ENCODE measurements around the gene SYT2.
"Not testable (repeated sequence)": the region's sequence is repeated elsewhere in the genome, so short reads cannot be mapped to it uniquely, and the experiment has no call there.

SYT2 gene

DNA sequence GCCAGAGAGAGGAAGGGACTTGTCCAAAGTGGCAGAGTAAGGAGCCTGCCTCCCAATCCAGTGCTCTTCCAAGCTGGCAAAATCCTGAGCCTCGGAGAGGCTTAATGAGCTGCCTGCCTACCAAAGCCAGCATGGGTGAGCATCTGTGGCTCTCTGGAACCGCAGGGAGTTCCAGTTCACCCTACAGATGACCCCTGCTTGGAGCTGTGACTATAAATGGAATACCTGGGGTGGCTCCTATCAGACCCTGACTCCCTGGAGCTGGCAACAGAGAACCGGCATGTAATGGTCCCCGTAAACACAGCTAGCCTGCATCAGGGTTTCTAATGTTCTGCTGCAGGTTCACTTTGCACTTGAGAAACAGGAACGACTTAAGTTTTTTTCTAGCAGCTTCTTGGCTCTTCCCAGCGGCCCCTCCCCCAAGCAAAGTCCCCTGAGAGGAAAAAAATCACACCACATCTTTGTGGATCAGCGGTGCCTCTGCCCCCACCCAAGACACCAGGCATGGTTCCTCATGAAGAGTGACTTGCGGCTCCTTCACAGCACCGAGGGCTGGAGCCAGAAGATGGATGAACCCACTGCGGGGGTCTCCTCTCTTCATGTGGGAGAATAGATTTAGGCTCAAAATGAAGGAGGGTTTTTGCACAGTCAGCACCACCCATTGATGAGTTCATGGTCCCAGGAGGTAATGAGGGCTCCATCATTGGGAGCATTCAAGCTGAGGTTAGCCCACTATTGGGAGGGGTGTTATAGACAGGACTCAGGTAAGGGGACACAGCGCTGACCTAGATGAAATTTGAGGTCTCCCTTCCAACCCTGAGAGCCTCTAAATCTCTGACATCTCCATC, 79.0 kb downstream of the SYT2 start:
- Histone ChIP-seq H3K79me2 (ENCODE audit: control insufficient read depth, insufficient read depth, low read length, unreplicated experiment) (no peaks in the 10 kb centered on the region), H3K4me1 (ENCODE audit: control insufficient read depth, insufficient read depth, low read length, unreplicated experiment) (no peaks in the 10 kb centered on the region), H3K27ac (ENCODE audit: low read depth, low read length) (no peak overlapping the region), H3K4me3 (ENCODE audit: low read depth, low read length) (no peak overlapping the region), H3K36me3 (ENCODE audit: insufficient read depth, low read length) (no peaks in the 10 kb centered on the region), H3K27me3 (ENCODE audit: insufficient read depth, low read length) (peaks cover 30% of the 10 kb centered on the region), H2AFZ (ENCODE audit: low read length, unreplicated experiment) (no peak overlapping the region)

DNA sequence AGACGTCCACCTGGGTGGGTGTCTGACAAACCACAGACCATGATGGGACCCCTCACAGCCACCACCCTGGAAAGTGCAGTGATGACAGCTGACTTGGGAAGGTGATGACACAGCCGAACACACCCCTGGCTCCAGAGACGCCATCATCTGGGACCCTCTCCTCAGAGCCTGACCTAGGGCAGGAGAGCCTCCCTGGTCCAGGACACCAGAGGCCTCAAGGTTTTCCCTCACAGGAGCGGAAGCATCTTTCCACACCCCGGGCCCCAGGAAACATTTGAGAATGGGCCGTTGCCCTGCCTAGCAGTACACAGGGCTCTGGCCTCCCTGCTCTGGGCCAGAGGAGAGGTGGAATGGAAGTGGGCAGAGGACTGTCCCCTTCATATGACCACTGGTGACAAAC, 79.7 kb downstream of the SYT2 start:
- Histone ChIP-seq H3K36me3 (ENCODE audit: insufficient read depth, low read length) (no peaks in the 10 kb centered on the region), H3K4me3 (ENCODE audit: low read depth, low read length) (no peak overlapping the region), H2AFZ (ENCODE audit: low read length, unreplicated experiment) (no peak overlapping the region), H3K27me3 (ENCODE audit: insufficient read depth, low read length) (peaks cover 26% of the 10 kb centered on the region), H3K79me2 (ENCODE audit: control insufficient read depth, insufficient read depth, low read length, unreplicated experiment) (no peaks in the 10 kb centered on the region), H3K27ac (ENCODE audit: low read depth, low read length) (no peak overlapping the region), H3K4me1 (ENCODE audit: control insufficient read depth, insufficient read depth, low read length, unreplicated experiment) (no peaks in the 10 kb centered on the region)

DNA sequence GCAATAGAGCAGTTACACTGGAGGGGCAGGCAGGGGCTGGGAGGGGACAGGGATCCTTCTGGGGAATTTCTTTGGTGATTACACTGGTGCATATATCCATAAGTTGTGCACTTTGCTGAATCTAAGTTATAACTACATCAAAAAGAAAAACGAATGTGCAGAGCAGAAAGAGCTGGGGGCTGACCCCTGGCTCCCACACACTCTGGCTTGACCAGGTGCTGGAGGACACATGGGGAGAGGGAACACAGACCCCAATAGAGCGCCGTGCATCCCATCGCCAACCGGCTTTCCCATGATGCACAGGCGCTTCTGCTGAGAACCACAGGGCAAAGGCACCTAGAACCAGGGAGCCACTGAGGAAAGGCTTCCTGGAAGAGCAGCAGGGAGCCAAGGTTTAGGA, 80.2 kb downstream of the SYT2 start:
- H3K27me3 ChIP-seq (ENCODE audit: insufficient read depth, low read length), result peaks cover 21% of the 10 kb centered on the region
- not testable (repeated sequence) for H3K36me3 ChIP-seq (ENCODE audit: insufficient read depth, low read length); H3K79me2 ChIP-seq (ENCODE audit: control insufficient read depth, insufficient read depth, low read length, unreplicated experiment); H3K4me3 ChIP-seq (ENCODE audit: low read depth, low read length); H3K4me1 ChIP-seq (ENCODE audit: control insufficient read depth, insufficient read depth, low read length, unreplicated experiment); H2AFZ ChIP-seq (ENCODE audit: low read length, unreplicated experiment); H3K27ac ChIP-seq (ENCODE audit: low read depth, low read length)

DNA sequence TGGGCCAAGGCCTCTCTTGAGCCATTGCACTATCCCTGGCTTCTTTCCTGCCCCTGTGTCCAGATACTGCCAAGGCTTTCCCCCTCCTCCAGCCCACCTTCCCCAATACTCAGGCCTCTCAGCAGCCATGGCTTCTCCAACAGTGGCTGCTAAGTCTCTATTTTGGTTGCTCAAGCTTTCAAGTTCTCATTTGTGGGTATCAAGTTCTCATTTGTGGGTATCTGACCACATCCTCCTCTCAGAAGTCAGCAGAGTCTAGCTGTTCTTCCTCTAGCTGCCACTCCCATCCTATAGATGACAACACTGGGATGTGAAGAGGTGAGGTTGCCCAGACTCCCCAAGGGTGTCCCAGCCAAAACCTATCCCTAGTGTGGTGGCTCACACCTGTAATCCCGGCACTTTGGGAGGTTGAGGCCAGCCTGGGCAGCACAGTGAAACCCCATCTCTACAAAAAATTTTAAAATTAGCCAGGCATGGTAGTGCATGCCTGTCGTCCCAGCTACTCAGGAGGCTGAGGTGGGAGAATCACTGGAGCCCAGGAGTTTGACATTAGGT, 80.9 kb downstream of the SYT2 start:
- not testable (repeated sequence) for H3K36me3 ChIP-seq (ENCODE audit: insufficient read depth, low read length); H3K27ac ChIP-seq (ENCODE audit: low read depth, low read length); H3K79me2 ChIP-seq (ENCODE audit: control insufficient read depth, insufficient read depth, low read length, unreplicated experiment); H2AFZ ChIP-seq (ENCODE audit: low read length, unreplicated experiment); H3K4me3 ChIP-seq (ENCODE audit: low read depth, low read length); H3K4me1 ChIP-seq (ENCODE audit: control insufficient read depth, insufficient read depth, low read length, unreplicated experiment)
- H3K27me3 ChIP-seq (ENCODE audit: insufficient read depth, low read length), result peaks cover 15% of the 10 kb centered on the region

DNA sequence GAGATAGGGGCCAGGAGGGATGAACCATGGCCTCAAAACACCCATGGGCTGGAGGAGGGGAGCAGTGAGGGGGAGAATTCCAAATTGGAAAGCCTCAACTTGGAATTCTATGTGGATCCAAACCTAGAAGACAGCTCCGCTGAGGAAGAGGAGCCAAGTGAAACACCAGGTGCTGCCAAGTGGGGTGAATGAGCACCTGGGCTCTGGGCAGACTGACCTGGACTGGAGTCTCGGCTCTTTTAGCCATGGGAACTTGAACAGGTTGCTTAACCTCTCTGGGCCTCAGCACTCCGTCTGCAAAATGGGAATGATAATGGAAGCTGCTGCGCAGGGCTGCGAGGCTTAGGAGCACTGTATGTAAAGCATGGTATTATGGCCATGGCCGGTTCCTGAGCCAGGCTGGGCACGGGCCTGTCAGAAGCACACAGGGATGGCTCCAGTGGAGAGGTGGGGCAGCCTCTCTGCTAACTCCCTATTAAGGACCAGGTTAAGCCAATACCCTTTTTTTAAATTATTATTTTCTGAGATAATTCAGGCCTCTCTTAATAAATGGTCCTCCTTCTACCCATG, 81.5 kb downstream of the SYT2 start:
- no peak overlapping the region for H2AFZ ChIP-seq (ENCODE audit: low read length, unreplicated experiment)
- no peak overlapping the region for H3K4me3 ChIP-seq (ENCODE audit: low read depth, low read length)
- no peaks in the 10 kb centered on the region for H3K36me3 ChIP-seq (ENCODE audit: insufficient read depth, low read length)
- no peak overlapping the region for H3K27ac ChIP-seq (ENCODE audit: low read depth, low read length)
- H3K4me1 ChIP-seq (ENCODE audit: control insufficient read depth, insufficient read depth, low read length, unreplicated experiment), result no peaks in the 10 kb centered on the region
- H3K27me3 ChIP-seq (ENCODE audit: insufficient read depth, low read length), result peaks cover 15% of the 10 kb centered on the region
- no peaks in the 10 kb centered on the region for H3K79me2 ChIP-seq (ENCODE audit: control insufficient read depth, insufficient read depth, low read length, unreplicated experiment)

DNA sequence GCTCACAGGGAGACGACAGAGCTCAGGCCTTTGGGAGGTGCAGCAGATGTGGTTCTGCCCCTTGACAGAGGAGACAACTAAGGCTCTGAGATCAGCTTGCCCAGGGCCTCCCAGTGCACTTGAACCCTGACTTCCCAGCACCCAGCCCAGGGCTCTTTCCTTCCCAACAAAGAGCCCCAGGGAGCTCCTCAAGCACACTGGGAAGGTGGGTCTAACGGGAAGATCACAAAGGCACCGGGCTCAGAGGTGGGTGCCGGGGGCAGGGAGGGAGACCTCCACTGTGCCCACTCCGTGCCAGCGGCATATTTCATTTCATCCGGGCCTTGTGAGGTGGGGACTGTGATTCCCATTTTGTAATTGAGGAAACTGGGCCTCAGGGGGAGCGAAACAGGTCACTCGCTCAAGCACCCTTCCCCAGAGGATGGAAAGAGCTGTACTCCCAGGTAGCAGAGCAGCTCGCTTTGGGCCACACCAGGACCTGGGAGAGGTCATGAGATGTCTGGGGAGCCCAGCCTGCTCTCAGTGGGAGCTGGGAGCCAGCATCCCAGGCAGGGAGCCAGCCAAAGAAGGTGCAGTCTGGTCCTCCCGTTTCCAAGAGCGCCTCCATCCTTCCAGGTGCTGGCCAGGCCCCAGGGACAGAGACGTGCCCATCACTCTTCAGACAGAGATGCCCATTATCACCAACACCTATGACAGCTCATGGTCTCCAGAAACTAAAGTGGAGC, 82.3 kb downstream of the SYT2 start:
- Histone ChIP-seq H3K79me2 (ENCODE audit: control insufficient read depth, insufficient read depth, low read length, unreplicated experiment) (no peaks in the 10 kb centered on the region), H3K4me3 (ENCODE audit: low read depth, low read length) (no peak overlapping the region), H2AFZ (ENCODE audit: low read length, unreplicated experiment) (no peak overlapping the region), H3K4me1 (ENCODE audit: control insufficient read depth, insufficient read depth, low read length, unreplicated experiment) (peaks cover 5% of the 10 kb centered on the region), H3K27ac (ENCODE audit: low read depth, low read length) (no peak overlapping the region), H3K36me3 (ENCODE audit: insufficient read depth, low read length) (no peaks in the 10 kb centered on the region), H3K27me3 (ENCODE audit: insufficient read depth, low read length) (peaks cover 15% of the 10 kb centered on the region)

DNA sequence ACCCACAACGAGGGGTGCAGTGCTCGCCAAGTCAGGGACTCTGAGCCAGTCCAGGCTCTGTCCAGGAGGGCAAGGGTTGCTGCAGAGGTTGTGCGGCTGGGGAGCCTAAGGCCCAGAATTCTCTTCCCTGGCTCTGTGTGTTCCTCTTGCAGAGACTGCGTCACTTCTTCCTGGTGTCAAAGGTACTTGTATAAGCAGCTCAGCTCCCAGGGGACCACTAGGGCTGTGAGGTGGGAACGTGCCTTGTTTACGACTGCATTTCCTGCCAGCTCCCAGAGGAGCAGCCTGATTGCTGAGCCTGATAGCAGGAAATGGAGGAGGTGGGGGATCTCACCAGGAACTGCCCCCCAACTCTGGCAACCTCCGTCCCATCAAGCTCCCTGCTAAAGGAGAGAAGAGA, 83.2 kb downstream of the SYT2 start:
- not testable (repeated sequence) for H3K36me3 ChIP-seq (ENCODE audit: insufficient read depth, low read length); H2AFZ ChIP-seq (ENCODE audit: low read length, unreplicated experiment); H3K79me2 ChIP-seq (ENCODE audit: control insufficient read depth, insufficient read depth, low read length, unreplicated experiment); H3K4me3 ChIP-seq (ENCODE audit: low read depth, low read length); H3K27ac ChIP-seq (ENCODE audit: low read depth, low read length); H3K4me1 ChIP-seq (ENCODE audit: control insufficient read depth, insufficient read depth, low read length, unreplicated experiment)
- peaks cover 15% of the 10 kb centered on the region for H3K27me3 ChIP-seq (ENCODE audit: insufficient read depth, low read length)

DNA sequence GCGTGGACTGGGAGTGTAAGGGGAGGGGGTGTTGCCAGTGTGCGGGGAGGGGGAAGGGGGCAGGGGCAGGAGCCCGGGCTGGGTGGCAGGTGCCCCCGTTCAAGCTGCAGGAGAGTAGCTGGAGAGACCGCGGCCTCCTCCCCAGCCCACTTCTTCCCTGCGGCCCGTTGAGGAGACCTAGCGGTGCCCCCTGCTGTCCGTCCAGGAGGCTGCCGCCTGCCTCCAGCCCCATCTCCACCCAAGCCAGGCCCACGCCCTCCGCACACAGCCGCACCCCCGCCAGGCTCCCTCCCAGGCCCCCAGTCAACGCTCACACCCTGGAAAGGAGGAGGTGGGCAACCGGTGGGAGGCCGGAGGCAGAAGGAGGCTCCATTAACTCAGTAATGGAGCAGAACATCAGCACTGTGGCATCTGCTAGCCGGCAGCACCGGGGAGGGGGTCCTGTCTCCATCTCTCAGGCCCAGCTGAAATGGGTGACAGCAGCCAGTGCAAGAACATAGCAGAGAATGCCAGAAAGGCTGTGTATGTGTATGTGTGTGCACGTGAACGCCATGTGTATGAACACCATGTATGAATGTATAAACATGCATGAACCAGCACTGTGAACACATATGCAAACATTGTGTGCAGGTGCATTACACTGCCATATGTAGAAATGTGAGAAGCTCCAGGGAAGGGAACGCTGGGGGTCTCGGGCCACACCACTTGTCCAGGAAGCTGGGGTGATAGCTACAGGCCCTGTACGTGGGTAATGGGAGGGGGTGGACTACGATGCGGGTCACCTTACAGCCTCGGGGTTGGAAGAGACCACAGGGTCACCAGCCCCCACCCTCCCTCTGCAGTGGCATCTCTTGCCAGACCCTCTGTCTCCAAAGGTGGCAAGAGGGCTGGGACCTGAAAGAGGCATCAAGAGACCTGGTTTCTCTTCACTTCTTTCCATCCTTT, 84.6 kb downstream of the SYT2 start:
- Histone ChIP-seq H2AFZ (ENCODE audit: low read length, unreplicated experiment) (no peak overlapping the region), H3K27me3 (ENCODE audit: insufficient read depth, low read length) (0 out of 2 replicates have a peak, but pooled peaks cover 3% of the 10 kb centered on the region), H3K79me2 (ENCODE audit: control insufficient read depth, insufficient read depth, low read length, unreplicated experiment) (no peaks in the 10 kb centered on the region), H3K36me3 (ENCODE audit: insufficient read depth, low read length) (no peaks in the 10 kb centered on the region), H3K4me1 (ENCODE audit: control insufficient read depth, insufficient read depth, low read length, unreplicated experiment) (peaks cover 9% of the 10 kb centered on the region), H3K27ac (ENCODE audit: low read depth, low read length) (no peak overlapping the region), H3K4me3 (ENCODE audit: low read depth, low read length) (no peak overlapping the region)

DNA sequence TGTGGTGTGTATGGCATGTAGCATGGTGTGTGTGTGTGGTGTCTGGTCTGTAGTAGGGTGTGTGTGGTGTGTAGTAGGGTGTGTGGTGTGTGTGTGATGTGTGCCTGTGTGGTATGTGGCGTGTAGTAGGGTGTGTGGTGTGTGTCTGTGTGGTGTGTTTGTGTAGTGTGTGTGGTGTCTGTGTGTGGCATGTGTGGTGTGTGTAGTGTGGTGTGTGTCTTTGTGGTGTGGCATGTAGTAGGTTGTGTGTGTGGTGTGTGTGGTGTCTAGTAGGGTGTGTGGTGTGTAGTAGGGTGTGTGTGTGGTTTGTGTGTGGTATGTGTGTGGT, 85.5 kb downstream of the SYT2 start:
- Histone ChIP-seq H3K27ac (ENCODE audit: low read depth, low read length) (no peak overlapping the region), H2AFZ (ENCODE audit: low read length, unreplicated experiment) (no peak overlapping the region), H3K79me2 (ENCODE audit: control insufficient read depth, insufficient read depth, low read length, unreplicated experiment) (no peaks in the 10 kb centered on the region), H3K27me3 (ENCODE audit: insufficient read depth, low read length) (no peaks in the 10 kb centered on the region), H3K4me3 (ENCODE audit: low read depth, low read length) (no peak overlapping the region), H3K4me1 (ENCODE audit: control insufficient read depth, insufficient read depth, low read length, unreplicated experiment) (peaks cover 9% of the 10 kb centered on the region), H3K36me3 (ENCODE audit: insufficient read depth, low read length) (no peaks in the 10 kb centered on the region)

DNA sequence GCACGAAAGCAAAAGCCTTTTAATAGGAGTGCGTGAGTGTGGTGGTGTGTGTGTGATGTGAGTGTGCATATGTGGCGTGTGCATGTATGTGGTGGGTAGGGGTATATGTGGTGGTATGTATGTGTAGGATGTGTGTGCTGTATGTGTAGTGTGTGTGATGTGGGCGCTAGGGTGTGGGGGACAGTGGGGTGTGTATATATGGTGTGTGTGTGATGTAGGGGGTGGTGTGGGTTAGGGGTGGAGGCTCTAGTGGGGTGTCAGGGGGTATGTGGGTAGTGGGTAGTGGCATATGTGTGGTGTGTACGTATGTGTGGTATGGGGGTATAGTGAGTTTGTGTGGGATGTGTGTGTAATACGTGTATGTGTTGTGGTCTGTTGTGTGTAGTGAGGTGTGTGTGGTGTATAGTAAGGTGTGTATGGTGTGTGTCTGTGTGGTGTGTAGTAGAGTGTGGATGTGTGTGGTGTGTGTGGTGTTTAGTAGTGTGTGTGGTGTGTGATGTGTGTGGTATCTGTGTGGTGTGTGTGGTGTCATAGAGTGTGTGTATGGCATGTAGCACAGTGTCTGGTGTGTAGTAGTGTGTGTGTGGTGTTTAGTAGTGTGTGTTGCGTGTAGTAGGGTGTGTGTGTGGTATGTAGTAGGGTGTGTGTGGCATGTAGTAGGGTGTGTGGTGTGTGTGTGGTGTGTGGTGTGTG, 86.0 kb downstream of the SYT2 start:
- no peak overlapping the region for H2AFZ ChIP-seq (ENCODE audit: low read length, unreplicated experiment)
- peaks cover 9% of the 10 kb centered on the region for H3K4me1 ChIP-seq (ENCODE audit: control insufficient read depth, insufficient read depth, low read length, unreplicated experiment)
- H3K4me3 ChIP-seq (ENCODE audit: low read depth, low read length), result no peak overlapping the region
- H3K27ac ChIP-seq (ENCODE audit: low read depth, low read length), result no peak overlapping the region
- no peaks in the 10 kb centered on the region for H3K36me3 ChIP-seq (ENCODE audit: insufficient read depth, low read length)
- H3K27me3 ChIP-seq (ENCODE audit: insufficient read depth, low read length), result no peaks in the 10 kb centered on the region
- H3K79me2 ChIP-seq (ENCODE audit: control insufficient read depth, insufficient read depth, low read length, unreplicated experiment), result no peaks in the 10 kb centered on the region
